GM11168 (cell line): ENCODE data around the gene SLC38A2.

Source experiments
- in situ Hi-C: fragments of 300-500 bp; cut with MboI; formaldehyde crosslinking; loops from one replicate; pipeline ENCODE4 v1.12.0; 2022; ENCODE audit warnings: low sequenced_read_pairs; ENCODE audit not compliant: unreplicated experiment

The SLC38A2 gene

DNA sequence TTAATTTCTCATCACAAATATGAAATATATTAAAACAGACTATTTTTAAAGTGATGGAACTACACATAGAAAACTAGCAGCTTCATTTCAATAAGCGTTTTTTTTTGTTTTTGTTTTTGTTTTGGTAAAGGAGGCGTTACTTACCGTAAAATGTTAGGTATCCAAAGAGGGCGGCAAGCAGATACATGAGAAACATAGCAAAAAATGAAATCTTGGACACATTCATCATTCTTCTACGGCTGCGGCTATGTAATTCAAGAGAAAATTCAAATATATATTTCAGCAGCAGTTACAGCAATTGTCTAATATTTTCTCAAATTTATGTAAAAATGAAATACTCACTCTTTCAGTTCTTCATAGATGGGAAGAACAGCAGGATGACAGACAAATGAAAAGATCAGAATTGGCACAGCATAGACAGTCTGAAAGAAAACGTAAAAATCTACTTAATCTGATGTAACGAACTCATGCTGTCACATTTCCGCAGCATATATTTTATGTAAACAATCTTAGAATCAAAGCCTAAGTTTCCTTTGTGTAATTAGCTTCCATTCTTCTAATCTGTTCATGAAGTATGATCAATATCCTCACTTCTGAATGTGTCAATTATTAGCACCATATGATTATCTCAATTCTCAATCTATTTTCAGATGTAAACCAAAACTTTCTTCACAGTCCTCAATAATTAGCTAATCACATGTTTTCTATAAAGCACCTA lies 8.8 kb downstream of the SLC38A2 start:
- in situ Hi-C loops = no loop called here

DNA sequence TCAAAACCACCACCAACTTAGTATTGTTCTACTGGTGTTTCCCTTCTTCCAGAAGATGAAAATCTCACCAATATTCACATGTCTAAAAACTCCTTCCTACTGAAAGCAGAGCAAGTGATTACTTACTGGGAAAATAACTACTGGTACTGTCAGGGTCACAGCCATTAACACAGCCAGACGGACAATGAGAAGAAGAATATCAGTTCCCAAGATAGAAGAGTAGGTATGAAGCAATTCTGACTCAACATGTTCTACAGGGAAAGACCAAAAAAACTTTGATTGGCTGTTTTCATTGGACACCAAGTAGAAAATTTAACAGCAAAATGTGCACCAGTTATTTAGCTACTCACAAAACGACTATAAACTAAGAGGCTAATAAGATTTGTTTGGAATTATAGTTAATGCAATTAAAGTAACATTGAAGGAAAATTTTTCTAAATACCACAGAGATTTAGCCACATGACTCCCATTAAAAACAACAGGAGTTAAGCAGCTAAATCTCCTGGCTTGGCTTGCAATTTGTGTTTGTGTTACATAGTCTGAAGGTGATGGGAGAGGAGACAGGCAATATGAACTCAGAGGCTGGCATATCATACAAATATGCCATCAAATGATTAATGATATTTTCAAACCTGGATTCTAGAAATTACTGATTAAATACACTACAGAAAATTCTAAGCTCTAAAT lies 9.5 kb downstream of the SLC38A2 start:
- in situ Hi-C loops = no loop called here

DNA sequence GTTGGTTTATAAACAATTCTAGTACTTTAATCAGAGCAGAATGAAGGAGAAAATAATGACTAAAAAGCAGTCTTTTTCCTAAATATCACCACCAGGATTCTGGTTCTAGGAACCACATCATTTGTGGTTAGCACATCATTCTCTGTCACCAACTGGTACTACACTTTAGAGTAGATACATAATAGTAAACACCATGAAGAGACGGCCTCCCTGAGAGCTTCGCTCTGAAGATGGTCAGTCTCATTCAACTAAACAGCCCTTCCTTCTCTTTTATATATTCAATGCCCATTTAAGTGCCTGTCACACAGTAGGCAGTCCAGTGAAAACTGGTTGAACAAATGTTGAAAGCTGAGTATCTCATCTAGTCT lies 10.9 kb downstream of the SLC38A2 start:
- in situ Hi-C loops = no loop called here

DNA sequence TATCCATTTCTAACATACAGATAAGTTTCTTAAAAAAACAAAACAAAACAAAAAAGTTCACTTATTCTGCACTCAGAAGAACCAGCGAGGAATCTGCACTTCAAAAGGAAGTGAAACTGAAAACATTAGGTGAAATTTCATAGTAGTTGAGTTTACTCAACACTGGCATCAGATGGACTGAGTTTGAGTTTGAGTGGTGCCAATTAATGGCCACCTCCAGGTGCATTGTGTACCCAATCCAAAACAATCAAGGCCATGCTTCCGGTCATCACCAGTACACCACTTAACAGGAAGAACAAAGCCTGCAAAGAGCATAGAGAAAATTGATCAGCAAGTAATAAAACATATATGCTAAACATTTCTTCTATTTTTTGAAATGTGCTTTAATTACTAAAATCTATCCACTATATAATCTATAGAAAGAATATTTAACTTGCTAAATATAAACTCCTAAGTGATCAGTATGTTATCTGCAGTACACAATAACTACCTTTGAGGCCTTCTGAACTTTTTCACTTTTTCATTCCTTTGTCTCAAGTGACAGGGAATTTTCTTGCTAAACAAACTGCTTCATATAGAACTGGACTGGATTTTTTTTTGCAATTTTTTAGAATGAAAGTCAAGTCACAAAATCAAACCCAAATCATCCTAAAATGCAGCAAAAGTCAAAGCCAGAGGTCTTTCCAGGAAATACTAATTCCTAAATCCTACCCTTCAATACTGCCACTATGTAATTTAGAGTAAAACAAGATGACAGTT lies 11.5 kb downstream of the SLC38A2 start:
- in situ Hi-C loops = no loop called here

DNA sequence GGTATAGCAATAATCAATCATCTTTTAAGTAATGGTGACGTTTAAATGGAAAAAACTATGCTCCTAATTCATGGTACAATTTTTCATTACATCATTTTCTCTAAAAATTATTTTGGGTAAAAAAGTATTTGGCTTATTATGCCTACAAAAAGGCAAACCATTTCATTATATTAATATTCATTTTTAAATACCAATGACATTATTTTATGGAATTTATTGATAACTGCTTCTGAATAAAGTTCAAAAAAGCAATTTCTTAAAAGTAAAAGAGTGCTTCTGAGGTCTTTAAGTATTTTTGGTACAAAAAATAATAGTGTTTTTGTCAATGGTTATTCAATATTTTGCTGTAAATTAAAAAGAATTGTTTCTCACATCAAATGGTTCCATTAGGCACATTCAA lies 12.2 kb downstream of the SLC38A2 start:
- in situ Hi-C loops = no loop called here

DNA sequence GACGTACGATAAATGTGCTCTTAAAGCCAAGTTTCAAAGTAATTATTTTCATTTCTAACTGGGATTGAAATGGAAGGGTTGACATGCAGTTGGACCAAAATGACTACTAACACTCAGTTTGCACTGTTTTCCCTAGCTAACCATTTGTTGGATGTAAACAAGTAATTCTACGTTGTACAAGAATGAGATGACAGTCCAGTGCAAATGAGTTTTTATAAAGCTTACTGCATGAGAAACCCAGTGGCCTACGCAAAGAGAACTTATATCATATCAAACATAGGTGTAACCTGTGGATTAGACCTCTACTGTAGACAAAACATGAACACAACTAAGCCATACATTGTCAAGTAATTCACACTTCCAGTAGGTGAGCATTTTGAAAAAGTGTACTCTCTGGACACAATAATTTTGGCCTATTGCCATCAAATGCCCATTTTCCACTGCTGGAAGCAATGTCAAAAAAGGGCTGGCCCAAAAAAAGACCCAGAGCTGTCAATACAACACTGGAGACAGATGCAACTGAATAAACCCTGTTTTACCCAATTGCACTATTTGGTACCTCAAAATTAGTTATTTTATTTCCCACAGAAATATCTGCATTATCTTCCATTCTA lies 12.8 kb downstream of the SLC38A2 start:
- in situ Hi-C loops = no loop called here

DNA sequence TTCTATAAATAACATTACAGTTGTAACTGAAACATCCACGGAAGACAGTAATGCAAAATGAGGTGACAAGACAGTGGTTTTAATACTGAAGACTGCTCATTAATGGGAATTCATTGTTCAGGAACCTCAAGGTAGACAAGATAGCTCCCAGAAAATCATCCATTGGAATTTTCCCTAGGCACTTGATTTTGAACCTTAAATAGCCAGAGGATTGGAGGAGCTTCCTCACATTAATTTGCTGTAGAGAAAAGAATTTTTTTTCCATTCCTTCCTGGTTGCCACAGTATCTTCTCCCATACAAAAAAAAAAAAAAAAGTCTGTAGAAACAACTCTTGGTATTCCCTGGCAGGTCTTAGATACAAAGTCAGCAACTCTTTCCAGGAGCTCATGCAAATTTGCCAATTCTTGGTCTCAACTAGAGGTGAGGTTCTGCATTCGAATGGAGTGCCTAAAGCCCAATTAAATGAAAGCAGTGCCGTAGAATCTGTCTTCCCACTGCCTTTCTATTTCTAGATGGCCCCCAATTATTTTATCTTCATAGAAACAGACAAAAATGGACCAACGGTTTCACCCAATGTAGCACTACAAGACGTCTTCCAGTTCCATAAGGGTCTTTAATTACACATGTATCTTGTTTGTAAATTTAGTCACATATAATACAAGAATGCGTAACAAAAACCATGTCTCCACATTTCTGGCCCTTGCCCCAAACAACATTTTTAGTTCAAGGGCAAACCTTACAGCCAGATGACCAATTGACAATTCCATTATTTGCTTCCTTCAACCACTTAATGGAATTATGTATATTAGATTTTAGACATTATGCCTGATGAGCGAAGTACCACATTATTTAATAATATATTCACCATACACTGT lies 13.5 kb downstream of the SLC38A2 start:
- in situ Hi-C loops = no loop called here

DNA sequence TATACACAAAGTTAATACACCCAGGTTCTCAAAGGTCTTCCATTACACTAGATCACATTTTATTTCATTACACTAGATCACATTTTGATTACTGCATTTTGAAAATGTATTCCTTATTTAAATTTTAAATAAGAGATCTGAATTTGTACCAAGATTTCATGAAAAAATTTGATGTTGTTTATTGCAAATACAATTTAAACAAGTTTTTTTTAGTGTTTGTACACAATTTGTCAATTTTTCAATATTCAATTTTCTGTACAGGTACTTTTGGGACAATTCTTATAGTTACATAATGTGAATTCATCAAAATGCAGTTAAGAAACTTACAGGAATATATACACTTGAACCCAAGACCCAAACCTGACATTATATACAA lies 14.3 kb downstream of the SLC38A2 start:
- in situ Hi-C loops = no loop called here

DNA sequence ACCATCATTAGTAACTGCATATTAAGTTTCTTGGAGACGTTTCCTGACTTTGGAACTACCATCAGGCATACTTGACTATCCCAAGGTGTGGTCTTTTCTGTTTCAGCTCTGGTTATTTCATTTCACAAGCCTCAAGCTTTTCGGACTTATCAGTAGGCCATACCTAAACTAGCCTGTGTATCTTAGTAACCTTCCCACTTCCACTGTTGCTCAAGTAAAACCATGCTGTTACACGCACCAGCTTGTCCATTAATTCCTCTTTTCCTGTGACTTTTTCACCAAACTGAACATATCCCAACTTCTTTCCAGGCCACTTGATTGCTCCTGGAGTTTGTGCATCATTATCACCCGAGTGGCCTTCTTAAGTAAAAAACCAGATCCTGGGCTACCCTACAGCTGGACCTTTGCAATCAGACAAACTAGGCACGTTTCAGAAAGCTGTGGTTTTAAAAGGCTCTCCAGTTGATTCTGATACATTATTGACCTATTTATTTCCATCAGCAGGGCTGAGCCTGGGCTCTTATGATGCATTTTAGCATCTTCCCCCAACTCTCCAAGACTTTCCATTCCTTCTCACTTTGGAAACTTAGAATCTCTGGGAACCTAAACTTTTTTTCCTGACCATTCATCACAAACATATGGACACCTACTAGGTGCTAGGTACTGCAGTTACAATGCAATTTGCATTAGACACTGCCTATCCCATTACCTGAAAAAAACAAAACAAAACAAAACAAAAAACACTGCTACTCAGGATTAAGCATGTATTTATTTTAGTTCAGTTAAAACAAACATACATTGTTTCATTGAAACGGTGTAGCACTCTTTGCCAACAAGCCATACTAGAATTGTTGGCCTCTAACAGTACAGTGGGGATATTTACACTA lies 14.9 kb downstream of the SLC38A2 start:
- in situ Hi-C loops = no loop called here

DNA sequence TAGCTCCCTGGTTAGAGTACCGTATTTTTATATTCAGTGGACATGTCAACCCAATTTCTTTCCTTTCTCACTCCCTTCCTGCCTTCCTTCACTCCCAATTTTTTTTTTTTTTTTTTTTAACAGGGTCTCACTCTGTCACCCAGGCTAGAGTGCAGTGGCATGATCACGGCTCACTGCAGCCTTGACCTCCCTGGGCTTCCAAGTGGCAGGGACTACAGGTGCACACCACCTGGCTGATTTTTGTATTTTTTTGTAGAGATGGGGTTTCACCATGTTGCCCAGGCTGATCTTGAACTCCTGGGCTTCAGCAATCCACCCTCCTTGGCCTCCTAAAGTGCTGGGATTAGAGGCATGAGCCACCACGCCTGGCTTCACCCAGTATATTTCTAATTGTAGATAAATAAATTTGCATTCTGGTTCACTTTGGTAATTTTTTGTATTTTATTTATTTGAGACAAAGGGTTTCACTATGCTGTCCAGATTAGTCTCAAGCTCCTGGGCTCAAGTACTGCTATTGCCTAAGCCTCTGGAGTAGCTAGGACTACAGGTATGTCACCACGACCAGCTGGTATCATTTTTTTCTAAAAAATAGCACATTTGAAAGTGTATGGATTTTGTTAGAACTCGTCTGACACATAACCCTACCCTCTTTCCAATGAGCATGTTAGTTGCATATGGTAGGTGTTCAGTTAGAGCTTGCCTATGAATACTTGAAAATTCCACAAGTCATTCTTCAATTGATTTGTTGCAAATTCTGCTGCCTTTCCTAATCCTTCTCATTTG lies 15.7 kb downstream of the SLC38A2 start:
- in situ Hi-C loops = no loop called here

DNA sequence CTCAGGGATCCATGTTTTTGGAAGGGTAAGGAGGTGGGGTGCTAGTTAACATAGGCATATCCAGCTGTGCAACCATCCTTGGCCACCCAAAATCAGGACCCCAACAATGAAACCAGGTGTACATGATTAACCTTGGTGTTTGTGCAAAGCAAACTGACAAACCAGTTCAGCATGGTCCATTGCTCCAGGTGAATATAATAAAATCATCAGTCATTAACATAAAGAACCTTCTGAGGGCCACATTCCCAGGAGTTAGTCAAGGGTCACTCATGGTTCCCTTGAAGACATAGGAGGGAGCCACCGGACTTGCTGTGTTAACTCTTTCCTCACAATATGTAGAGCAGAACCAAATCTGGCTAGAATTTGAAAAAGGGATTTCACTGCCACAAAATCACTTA lies 17.8 kb downstream of the SLC38A2 start:
- in situ Hi-C loops = no loop called here

DNA sequence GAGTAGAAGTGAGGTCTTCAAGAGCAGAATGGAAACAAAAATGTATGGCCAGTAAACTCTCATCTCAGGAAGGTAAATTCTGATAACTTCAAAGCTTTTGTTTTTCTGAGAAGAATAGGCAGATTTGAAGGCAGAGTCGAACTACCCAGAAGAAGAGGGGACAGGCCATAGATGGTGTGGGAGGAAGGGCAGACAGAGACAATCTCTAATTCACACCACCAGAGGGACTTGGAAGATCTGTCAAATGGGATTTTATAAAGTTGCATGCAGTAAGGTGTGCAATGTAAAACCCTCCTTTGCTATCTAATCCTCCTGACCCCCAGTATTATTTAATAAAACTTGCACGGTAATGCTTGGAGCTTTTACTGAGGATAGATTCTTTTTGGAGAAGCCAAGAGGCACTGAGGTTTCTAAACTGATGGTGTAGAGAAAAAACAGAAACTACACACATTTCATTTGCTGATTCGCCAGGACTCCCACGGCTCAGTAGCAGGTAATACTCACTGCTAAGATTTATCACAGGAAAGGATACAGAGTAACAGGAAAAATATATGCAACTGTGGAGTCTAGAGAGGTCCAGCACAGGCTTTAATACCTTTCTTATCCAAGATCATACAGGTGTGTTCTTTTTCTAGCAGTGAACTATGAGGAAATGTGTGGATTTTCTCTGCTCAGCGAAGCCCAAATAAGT lies 18.3 kb downstream of the SLC38A2 start:
- in situ Hi-C loops = no loop called here

DNA sequence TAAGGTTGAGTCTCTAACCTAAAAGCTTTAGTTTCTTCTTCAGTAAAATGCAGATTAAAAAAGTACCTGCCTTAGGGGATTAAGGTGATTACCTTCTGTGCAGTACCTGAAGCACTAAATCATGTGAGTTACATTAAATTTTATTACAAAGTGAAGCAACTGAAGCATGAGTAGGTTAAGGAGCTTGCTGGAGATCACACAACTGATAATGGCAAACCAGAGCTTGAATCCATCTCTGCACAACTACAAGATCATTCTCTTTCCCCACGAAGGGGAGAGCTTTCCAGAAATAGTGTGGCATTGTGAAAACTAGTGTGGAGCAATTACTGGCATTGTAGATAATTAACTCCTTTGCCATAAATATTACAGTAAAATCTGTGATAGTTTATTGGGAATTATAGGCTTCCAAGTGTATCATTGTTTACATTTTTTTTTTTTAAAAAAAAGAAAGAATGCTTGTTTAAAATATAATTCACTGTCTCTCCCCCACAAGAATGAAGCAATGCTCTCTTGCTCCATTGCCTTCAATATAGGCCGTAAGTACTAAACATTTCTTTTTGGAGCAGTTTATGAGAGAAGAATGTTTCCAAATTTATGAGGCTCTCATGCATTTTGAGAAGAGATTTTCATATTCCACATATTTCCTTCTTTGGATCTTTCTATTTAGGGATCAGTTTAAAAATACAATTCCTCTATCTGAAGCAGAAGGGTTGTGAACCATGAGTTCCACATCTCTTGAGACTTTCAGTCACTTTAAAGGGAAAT lies 20.5 kb downstream of the SLC38A2 start:
- in situ Hi-C loops = no loop called here

DNA sequence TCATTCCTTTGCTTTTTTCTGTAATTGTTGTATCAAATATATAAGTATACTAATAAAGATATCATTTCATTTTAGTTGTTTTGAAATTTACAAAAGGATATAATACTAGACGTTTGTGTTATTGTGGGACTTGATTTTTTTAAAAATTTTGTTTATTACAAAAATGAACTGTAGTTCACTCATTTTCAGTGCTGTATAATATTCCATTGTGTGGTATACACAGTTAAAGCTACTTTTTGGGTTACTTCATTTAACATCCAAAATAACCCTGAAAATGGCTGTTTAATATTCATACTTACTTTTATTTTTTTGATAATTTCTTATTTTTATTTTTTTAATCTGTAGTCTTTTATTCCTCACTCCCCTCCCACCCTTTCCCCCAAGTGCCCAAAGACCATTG lies 21.4 kb downstream of the SLC38A2 start:
- in situ Hi-C loops = no loop called here

DNA sequence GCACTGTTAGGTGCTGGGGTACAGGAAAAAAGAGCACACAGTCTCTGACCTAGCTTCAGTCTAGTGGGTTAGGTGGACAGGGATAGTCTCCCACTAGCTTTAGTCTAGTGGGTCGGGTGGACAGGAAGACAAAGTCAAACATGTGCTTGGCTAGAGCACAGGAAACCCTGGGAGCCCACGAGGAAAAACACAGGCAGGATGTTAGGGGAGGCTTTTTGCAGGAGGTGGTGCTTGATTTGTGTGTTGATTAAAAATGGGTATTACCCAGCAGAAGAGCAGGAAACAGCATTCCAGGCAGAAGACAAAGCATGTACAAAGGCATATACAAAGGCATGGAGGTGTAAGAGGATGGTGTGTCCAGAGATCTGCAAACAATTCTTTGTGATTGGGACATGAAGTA lies 23.3 kb downstream of the SLC38A2 start:
- in situ Hi-C loops = loop anchor here (10.0 to 25.0 kb wide), 2 partner anchors 326 to 663 kb away; no protein-coding TSS in a partner anchor

DNA sequence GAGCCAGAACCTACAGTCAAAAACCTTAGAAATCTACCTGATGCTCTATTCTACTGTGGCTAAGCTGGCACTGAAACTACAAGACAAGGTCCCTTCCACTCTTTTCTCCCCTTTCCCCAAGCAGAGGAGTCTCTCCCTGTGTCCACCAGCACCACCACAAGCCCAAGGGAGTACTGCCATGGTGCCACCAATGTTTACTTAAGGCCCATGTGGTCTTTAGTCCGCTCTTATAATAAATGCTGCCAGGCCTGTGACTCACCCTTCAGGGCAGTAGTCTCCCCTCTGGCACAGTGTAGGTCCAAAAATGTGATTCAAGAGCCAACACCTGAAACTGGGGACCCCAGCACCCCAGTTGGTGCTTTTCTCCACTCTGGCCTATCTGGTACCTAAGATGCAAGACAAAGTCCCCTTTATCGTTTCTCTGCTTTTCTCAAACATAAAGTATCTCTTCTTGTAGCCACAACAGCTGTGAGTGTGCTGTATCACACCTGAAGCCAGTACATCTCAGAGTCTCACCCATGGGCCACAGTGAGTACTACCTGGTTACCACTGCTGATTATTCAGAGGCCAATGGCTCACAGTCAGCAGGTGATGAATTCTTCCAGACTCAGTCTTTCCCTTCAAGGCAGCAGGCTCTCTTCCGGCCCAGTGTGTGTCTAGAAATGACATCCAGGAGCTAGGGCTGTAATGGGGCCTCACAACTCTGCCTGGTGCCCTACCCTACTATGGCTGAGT lies 29.3 kb downstream of the SLC38A2 start:
- in situ Hi-C loops = loop anchor here (10.0 to 25.0 kb wide), 2 partner anchors 332 to 669 kb away; no protein-coding TSS in a partner anchor
